Testis (tissue), 2 donors: ENCODE measurements around the gene SELENOH.

Experiments
- CTCF ChIP-seq, 3 experiments: fragments of 450-650 bp in 2 of 3; fragments of 200-600 bp in 1 of 3; sonication (generic) in 1 of 3; IDR thresholded peaks; one replicate each; pipeline ENCODE4 v1.5.1; 2016 to 2019; ENCODE audit warnings: antibody characterized with exemption in 3 of 3, mild to moderate bottlenecking in 2 of 3, moderate library complexity in 1 of 3
- POLR2A ChIP-seq: fragments of 450-650 bp; IDR thresholded peaks from one replicate; pipeline ENCODE4 v1.6.1; 2017; ENCODE audit warnings: antibody characterized with exemption, mild to moderate bottlenecking, moderate library complexity

GRCh38 chr11:57728829-57729228, 12.5 kb upstream of the SELENOH start:
- TF ChIP-seq CTCF (IDR thresholded peaks at IDR 0.05) (no peak), POLR2A (no peak)
